Stomach smooth muscle (tissue), 2 donors: Measurements from ENCODE around the gene VSNL1.

Source experiments
- H3K27ac ChIP-seq: one replicate; pipeline ENCODE4 v1.7.0; 2013; ENCODE audit warnings: mild to moderate bottlenecking, low read length, inconsistent platforms
- H3K27me3 ChIP-seq, 2 donors: one replicate each; pipeline ENCODE4 v1.7.0; 2013; ENCODE audit warnings: low read length in 2 of 2; ENCODE audit not compliant: insufficient read depth in 2 of 2, control insufficient read depth in 1 of 2
- H3K36me3 ChIP-seq, 2 donors: one replicate each; pipeline ENCODE4 v1.7.0; 2013; ENCODE audit warnings: low read length in 2 of 2; ENCODE audit not compliant: control insufficient read depth in 2 of 2, insufficient read depth in 2 of 2
- H3K4me1 ChIP-seq: one replicate; pipeline ENCODE4 v1.7.0; 2013; ENCODE audit warnings: low read length; ENCODE audit not compliant: control insufficient read depth, insufficient read depth
- H3K4me3 ChIP-seq, 2 donors: one replicate each; pipeline ENCODE4 v1.7.0; 2013; ENCODE audit warnings: low read length in 2 of 2
- H3K9ac ChIP-seq, 2 donors: one replicate each; pipeline ENCODE4 v1.7.0; 2013; ENCODE audit warnings: low read length in 2 of 2, mild to moderate bottlenecking in 1 of 2
- H3K9me3 ChIP-seq, 2 donors: one replicate each; pipeline ENCODE4 v1.7.0; 2013; ENCODE audit warnings: low read length in 2 of 2; ENCODE audit not compliant: control insufficient read depth in 2 of 2
- donor health status: healthy.
- donor health status: Pancreatic carcinoma.

VSNL1 gene

GRCh38 chr2:17540093-17540812 lies at the start of gene VSNL1:
TSS of gene VSNL1 (plus strand) at chr2:17540696. CDS start at chr2:17592075, 51,379 bp downstream.
- H3K4me1 ChIP-seq, result peaks cover 10% of the 10 kb centered on the region
- peak within 1 kb of the TSS; percentile 89 to 94 for H3K4me3 ChIP-seq
- H3K27me3 ChIP-seq, result peaks cover 0 to 4% of the 10 kb centered on the region in 2 donors
- H3K9ac ChIP-seq, result peak within 1 kb of the TSS; percentile 60 to 64
- peak within 1 kb of the TSS; percentile 82 for H3K27ac ChIP-seq
- no peaks in the 10 kb centered on the region for H3K36me3 ChIP-seq
- H3K9me3 ChIP-seq, result no peaks in the 10 kb centered on the region

- H3K4me3 ChIP-seq, result no peak overlapping the region
- H3K9me3 ChIP-seq, result no peaks in the 10 kb centered on the region
- H3K36me3 ChIP-seq, result no peaks in the 10 kb centered on the region
- H3K4me1 ChIP-seq, result no peaks in the 10 kb centered on the region
- H3K27me3 ChIP-seq, result no peaks in the 10 kb centered on the region
- H3K9ac ChIP-seq, result no peak overlapping the region
- no peak overlapping the region for H3K27ac ChIP-seq
These were observed 44.9 kb upstream of the VSNL1 start for GRCh38 chr2:17495590-17495989.

DNA sequence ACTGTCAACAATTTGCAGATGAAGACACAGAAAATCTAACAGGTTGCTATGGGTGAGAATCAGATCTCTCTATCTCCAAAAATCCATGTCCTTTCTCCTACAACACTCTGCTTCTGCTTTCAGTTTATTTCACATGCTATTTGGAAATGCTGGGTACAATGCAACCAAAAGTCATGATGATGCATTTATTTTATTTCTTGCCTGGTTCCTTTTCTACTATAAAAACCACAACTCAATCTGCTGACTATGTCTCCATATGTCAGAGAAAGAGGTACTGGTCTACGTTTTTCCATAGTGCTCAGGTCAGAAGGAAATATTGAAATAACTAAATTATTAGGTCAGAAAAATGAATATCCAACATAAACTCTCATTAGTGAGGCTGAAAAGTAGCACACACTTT lies 42.8 kb upstream of the VSNL1 start:
- Histone ChIP-seq H3K27me3 (no peaks in the 10 kb centered on the region), H3K4me3 (no peak overlapping the region), H3K4me1 (no peaks in the 10 kb centered on the region), H3K36me3 (no peaks in the 10 kb centered on the region), H3K9me3 (no peaks in the 10 kb centered on the region), H3K9ac (no peak overlapping the region), H3K27ac (no peak overlapping the region)

GRCh38 chr2:17506736-17507616 lies 33.5 kb upstream of the VSNL1 start:
- Histone ChIP-seq H3K9me3 (no peaks in the 10 kb centered on the region), H3K27me3 (no peaks in the 10 kb centered on the region), H3K27ac (no peak overlapping the region), H3K36me3 (no peaks in the 10 kb centered on the region), H3K4me1 (no peaks in the 10 kb centered on the region), H3K4me3 (no peak overlapping the region), H3K9ac (no peak overlapping the region)

- no peaks in the 10 kb centered on the region for H3K27me3 ChIP-seq
- no peaks in the 10 kb centered on the region for H3K9me3 ChIP-seq
- H3K4me3 ChIP-seq, result no peak overlapping the region
- H3K36me3 ChIP-seq, result no peaks in the 10 kb centered on the region
- peaks cover 9% of the 10 kb centered on the region for H3K4me1 ChIP-seq
- no peak overlapping the region for H3K27ac ChIP-seq
- H3K9ac ChIP-seq, result no peak overlapping the region
These were observed 24.8 kb upstream of the VSNL1 start for GRCh38 chr2:17515652-17516051.

- H3K4me3 ChIP-seq, result peak overlapping the region; percentile 74 to 77
- H3K4me1 ChIP-seq, result peaks cover 9% of the 10 kb centered on the region
- no peaks in the 10 kb centered on the region for H3K9me3 ChIP-seq
- H3K9ac ChIP-seq, result peak overlapping the region; percentile 76 to 77
- H3K36me3 ChIP-seq, result no peaks in the 10 kb centered on the region
- H3K27me3 ChIP-seq, result no peaks in the 10 kb centered on the region
- peak overlapping the region; percentile 76 for H3K27ac ChIP-seq
These were observed 22.9 kb upstream of the VSNL1 start for GRCh38 chr2:17517481-17518211.

GRCh38 chr2:17518212-17519154 lies 22.0 kb upstream of the VSNL1 start, which contains the start of gene RAD51AP2:
TSS of gene RAD51AP2 (minus strand) at chr2:17518440. CDS start at chr2:17518415, 25 bp downstream.
- Histone ChIP-seq H3K4me1 (peaks cover 9% of the 10 kb centered on the region), H3K9ac (peak within 1 kb of the TSS; percentile 76 to 77), H3K27ac (peak within 1 kb of the TSS; percentile 76), H3K9me3 (no peaks in the 10 kb centered on the region), H3K4me3 (peak within 1 kb of the TSS; percentile 74 to 77), H3K27me3 (no peaks in the 10 kb centered on the region), H3K36me3 (no peaks in the 10 kb centered on the region)

DNA sequence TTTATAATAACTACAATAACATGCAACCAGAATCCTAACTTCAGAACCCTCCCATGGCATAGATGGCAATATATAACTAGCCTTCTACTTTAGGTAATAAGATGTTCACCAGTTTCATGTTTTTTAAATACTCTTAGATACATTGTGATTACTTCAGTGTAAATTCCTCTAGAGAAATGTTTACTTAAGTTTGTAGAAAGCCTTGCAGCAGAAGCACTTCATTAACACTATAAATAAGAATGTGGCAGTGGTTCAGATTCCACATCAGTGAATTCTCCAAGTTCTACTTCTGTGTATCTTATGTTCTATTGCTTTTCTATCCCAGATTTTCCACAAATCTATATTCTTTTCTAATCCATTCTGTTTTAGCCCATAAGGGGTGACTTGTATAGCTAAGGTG lies 21.0 kb upstream of the VSNL1 start:
- Histone ChIP-seq H3K4me1 (peaks cover 9% of the 10 kb centered on the region), H3K27ac (no peak overlapping the region), H3K36me3 (no peaks in the 10 kb centered on the region), H3K9me3 (no peaks in the 10 kb centered on the region), H3K4me3 (no peak overlapping the region), H3K27me3 (no peaks in the 10 kb centered on the region), H3K9ac (no peak overlapping the region)

- H3K9me3 ChIP-seq, result no peaks in the 10 kb centered on the region
- H3K4me3 ChIP-seq, result no peak overlapping the region
- H3K9ac ChIP-seq, result no peak overlapping the region
- no peaks in the 10 kb centered on the region for H3K36me3 ChIP-seq
- peaks cover 9% of the 10 kb centered on the region for H3K4me1 ChIP-seq
- no peaks in the 10 kb centered on the region for H3K27me3 ChIP-seq
- no peak overlapping the region for H3K27ac ChIP-seq
These were observed 19.7 kb upstream of the VSNL1 start for GRCh38 chr2:17520761-17521160.

GRCh38 chr2:17521621-17522020 lies 18.9 kb upstream of the VSNL1 start:
- Histone ChIP-seq H3K27me3 (no peaks in the 10 kb centered on the region), H3K27ac (no peak overlapping the region), H3K36me3 (no peaks in the 10 kb centered on the region), H3K4me1 (peaks cover 9% of the 10 kb centered on the region), H3K9me3 (no peaks in the 10 kb centered on the region), H3K4me3 (no peak overlapping the region), H3K9ac (no peak overlapping the region)
